Heart right ventricle (tissue), 16 donors: ENCODE measurements around the gene GSTM5. TPM values are rescaled to one million over a fixed set of nuclear protein-coding genes. Genes with fewer than 3 reads are reported as not detected.

Experiments
- ATAC-seq, 8 donors: fragments of 200-7000 bp; cut with Tn5 transposase; one replicate each; pipeline ENCODE4 v1.9.1; 2020; ENCODE audit warnings: mild to moderate bottlenecking in 8 of 8, moderate library complexity in 8 of 8, moderate number of reproducible peaks in 1 of 8
- DNase-seq, 2 donors: peaks; one replicate each; pipeline ENCODE4 v3.0.0-alpha.2; 2020
- H3K27ac ChIP-seq, 10 donors: fragments of 200-600 bp; sonication (generic) in 2 of 10; one replicate each; pipeline versions ENCODE4 v1.5.0 to v1.8.0; 2020 to 2022; ENCODE audit warnings: mild to moderate bottlenecking in 3 of 10
- H3K27me3 ChIP-seq, 7 donors: fragments of 200-600 bp; one replicate each; pipeline ENCODE4 v1.8.0; 2021 to 2022; ENCODE audit warnings: mild to moderate bottlenecking in 2 of 7
- H3K36me3 ChIP-seq, 9 donors: fragments of 200-600 bp; sonication (generic) in 1 of 9; one replicate each; pipeline versions ENCODE4 v1.5.0 to v1.8.0; 2020 to 2022; ENCODE audit warnings: mild to moderate bottlenecking in 2 of 9
- H3K4me1 ChIP-seq, 9 donors: fragments of 200-600 bp; sonication (generic) in 1 of 9; one replicate each; pipeline versions ENCODE4 v1.5.0 to v1.8.0; 2020 to 2022; ENCODE audit warnings: mild to moderate bottlenecking in 4 of 9
- H3K4me3 ChIP-seq, 10 donors: fragments of 200-600 bp; sonication (generic) in 2 of 10; one replicate each; pipeline versions ENCODE4 v1.5.0 to v1.8.0; 2020 to 2022; ENCODE audit warnings: mild to moderate bottlenecking in 7 of 10, moderate library complexity in 2 of 10
- H3K9me3 ChIP-seq, 11 donors: fragments of 200-600 bp in 10 of 11; sonication (generic) in 2 of 11; one replicate each; pipeline versions ENCODE4 v1.5.0 to v1.8.0; 2013 to 2022; ENCODE audit warnings: mild to moderate bottlenecking in 2 of 11, control low read depth in 1 of 11, moderate library complexity in 1 of 11
- WGBS, 2 donors: extraction: QIAGEN DNeasy Blood & Tissue Kit; methylation state at CpG; one replicate each; pipeline ENCODE4 v1.1.7; 2013; ENCODE audit warnings: inconsistent platforms in 1 of 2; 5-methylcytosine and 5-hydroxymethylcytosine counted together
- intact Hi-C, 10 donors: fragments of 100-400 bp; cut with DNase I; formaldehyde crosslinking; loops; one replicate each; pipeline versions ENCODE4 v1.11.1 to v1.14.2; 2022
- polyA plus RNA-seq, 2 donors: library from polyadenylated mRNA; stranded (reverse); fragments of 200-250 nt; gene quantifications; one replicate each; pipeline ENCODE4 v1.2.3, GENCODE V29; 2013
- total RNA-seq, 10 donors: library from RNA; stranded (reverse); fragmentation: NEBNext Ultra II Directional in 3 of 10; extraction: Animal tissue kit (Norgen Biotek cat#: 25700) in 3 of 10; gene quantifications; one replicate each; pipeline versions ENCODE4 v1.2.1 to v1.2.4, GENCODE V29; 2021 to 2023
- TF ChIP-seq, protein P1 (sequence below), 9 donors: fragments of 200-600 bp; sonication (generic) in 2 of 9; IDR thresholded peaks; one replicate each; pipeline versions ENCODE4 v1.5.0 to v1.8.0; 2021 to 2022; ENCODE audit warnings: antibody characterized with exemption in 9 of 9, mild to moderate bottlenecking in 5 of 9, moderate library complexity in 1 of 9
- donor health status: Arrhythmogenic right ventricular cardiomyopathy.
- donor health status: ischemic (EF 13 %, LVEDD 7.1; RV severe dilation, severe dysfunction).
- donor health status: healthy with polysubstance abuse.
- donor health status: DM: no; HTN: yes; CAD: no.
- donor health status: DM: no; HTN: no; CAD: no.
- donor health status: ischemic (EF 25% LVEDD 6.9; RV normal size, moderate dysfunction).
- donor health status: ischemic (EF 25% LVEDD 5.7; RV mildly dilated, moderate dysfunction).
- donor health status: healthy.
- donor health status: DM: yes; HTN: yes; CAD: no.
- donor health status: Ischemic cardiomyopathy.
- donor health status: ischemic (EF 35%, LVEDD 5.7; RV mildly dilated, moderate dysfunction).
- donor health status: nonischemic (EF 11% LVEDD 7.7; RV severe dilation, severe dysfunction).
- donor health status: DM: yes; HTN: yes; CAD: no.
- donor health status: PGD.
- donor health status: ischemic (EF 29% LVEDD 5.4; RV normal size, mild dysfunction).
- donor health status: nonischemic (EF 23%, LVEDD 6.1; RV moderate dilation, normal function).

Gene GSTM5
- total and polyA plus RNA-seq, 12 donors, result 0.86 to 3.2 (median 2.0) TPM

DNA sequence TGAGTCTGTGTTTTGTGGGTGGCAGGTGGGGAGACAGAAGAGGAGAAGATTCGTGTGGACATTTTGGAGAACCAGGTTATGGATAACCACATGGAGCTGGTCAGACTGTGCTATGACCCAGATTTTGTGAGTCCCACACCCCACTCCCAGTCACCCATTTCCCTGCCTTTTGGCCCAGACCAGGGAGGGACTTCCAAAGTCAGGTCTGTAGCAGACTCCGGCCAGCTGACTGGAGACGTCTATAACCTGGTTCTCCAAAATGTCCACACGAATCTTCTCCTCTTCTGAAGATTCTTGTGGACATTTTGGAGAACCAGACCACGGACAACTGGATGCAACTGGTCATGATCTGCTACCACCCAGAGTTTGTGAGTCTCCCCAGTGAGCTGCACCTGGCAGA lies 1.6 kb downstream of the GSTM5 start:
- peaks cover 0 to 2% (median 0%) of the 10 kb centered on the region in 9 donors for H3K36me3 ChIP-seq
- H3K27me3 ChIP-seq, result peaks cover 0 to 5% (median 0%) of the 10 kb centered on the region in 7 donors
- H3K4me3 ChIP-seq, result no peak overlapping the region
- TF ChIP-seq, protein P1, sequence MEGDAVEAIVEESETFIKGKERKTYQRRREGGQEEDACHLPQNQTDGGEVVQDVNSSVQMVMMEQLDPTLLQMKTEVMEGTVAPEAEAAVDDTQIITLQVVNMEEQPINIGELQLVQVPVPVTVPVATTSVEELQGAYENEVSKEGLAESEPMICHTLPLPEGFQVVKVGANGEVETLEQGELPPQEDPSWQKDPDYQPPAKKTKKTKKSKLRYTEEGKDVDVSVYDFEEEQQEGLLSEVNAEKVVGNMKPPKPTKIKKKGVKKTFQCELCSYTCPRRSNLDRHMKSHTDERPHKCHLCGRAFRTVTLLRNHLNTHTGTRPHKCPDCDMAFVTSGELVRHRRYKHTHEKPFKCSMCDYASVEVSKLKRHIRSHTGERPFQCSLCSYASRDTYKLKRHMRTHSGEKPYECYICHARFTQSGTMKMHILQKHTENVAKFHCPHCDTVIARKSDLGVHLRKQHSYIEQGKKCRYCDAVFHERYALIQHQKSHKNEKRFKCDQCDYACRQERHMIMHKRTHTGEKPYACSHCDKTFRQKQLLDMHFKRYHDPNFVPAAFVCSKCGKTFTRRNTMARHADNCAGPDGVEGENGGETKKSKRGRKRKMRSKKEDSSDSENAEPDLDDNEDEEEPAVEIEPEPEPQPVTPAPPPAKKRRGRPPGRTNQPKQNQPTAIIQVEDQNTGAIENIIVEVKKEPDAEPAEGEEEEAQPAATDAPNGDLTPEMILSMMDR (IDR thresholded peaks at IDR 0.05), result no peak
- H3K27ac ChIP-seq, result no peak overlapping the region
- H3K9me3 ChIP-seq, result peaks cover 0 to 12% (median 4%) of the 10 kb centered on the region in 11 donors
- peaks cover 0 to 8% (median 0%) of the 10 kb centered on the region in 9 donors for H3K4me1 ChIP-seq
- no peak for DNase-seq
- intact Hi-C loops, result no loop called here
- no peak for ATAC-seq
- 91% methylated on average over 5 of the region's 5 CpGs for WGBS, 2 donors

DNA sequence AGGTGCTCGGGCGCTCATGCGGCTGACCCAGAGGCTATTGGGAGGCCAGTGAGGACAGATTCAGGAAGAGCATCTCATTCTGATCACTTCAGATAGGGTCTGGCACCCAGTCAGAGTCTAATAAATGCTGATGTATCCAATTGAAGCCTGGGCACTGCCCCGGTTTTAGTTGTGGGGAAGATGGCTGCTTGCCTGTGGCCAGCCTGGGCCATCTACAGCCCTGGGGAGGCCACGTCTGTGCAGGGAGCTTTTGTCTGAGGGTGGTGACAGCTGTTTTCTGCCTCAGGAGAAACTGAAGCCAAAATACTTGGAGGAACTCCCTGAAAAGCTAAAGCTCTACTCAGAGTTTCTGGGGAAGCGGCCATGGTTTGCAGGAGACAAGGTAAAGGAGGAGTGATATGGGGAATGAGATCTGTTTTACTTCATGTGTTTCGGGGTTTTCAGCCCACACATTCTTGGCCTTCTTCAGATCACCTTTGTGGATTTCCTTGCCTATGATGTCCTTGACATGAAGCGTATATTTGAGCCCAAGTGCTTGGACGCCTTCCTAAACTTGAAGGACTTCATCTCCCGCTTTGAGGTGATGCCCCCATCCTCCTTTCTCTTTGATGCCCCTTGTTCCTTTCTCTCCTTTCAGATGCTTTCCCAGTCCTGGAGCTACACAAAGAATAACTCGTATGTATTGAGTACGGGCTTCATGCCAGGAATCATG lies 2.8 kb downstream of the GSTM5 start:
- 88 to 91% methylated on average over 12 of the region's 12 CpGs for WGBS, 2 donors
- H3K27ac ChIP-seq, result no peak overlapping the region
- peaks cover 0 to 10% (median 0%) of the 10 kb centered on the region in 9 donors for H3K4me1 ChIP-seq
- no peak for DNase-seq
- H3K27me3 ChIP-seq, result peaks cover 0 to 5% (median 0%) of the 10 kb centered on the region in 7 donors
- no peaks in the 10 kb centered on the region for H3K36me3 ChIP-seq
- intact Hi-C loops, result loop anchor here in 3 of 10 donors (5.0 kb wide), 1 partner anchor 57 kb away; no protein-coding TSS in a partner anchor
- ATAC-seq, result no peak
- no peak overlapping the region for H3K4me3 ChIP-seq
- peaks cover 0 to 2% (median 0%) of the 10 kb centered on the region in 11 donors for H3K9me3 ChIP-seq
- TF ChIP-seq, protein P1 (IDR thresholded peaks at IDR 0.05), result no peak

DNA sequence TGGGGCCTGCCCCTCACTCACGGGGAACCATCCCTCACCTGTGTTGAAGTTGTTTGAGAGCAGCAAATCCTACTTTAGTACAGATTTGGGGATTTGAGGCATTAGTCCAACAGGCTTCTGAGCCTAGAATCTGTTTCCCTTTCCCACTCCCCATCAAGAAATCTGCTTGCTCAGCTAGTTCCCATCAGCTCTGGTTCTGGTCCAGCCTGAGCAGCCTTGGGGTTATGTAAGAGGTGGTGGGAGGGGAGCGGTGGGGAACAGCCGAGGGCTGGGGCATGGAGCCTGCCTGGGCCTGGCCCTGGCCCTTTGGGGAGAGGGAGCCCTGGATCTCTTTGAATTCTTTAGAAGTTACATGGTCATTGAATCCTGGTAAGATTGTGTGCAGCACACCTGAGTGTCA lies 4.1 kb downstream of the GSTM5 start:
- Histone ChIP-seq H3K27me3 (peaks cover 0 to 5% (median 0%) of the 10 kb centered on the region in 7 donors), H3K9me3 (no peaks in the 10 kb centered on the region), H3K36me3 (no peaks in the 10 kb centered on the region), H3K27ac (peak overlapping the region in 1 of 10 donors; percentile 4), H3K4me1 (peaks cover 0 to 10% (median 0%) of the 10 kb centered on the region in 9 donors), H3K4me3 (no peak overlapping the region)
- TF ChIP-seq, protein P1 (IDR thresholded peaks at IDR 0.05), result no peak
- no peak for DNase-seq
- 84 to 89% methylated on average over 3 of the region's 3 CpGs for WGBS, 2 donors
- intact Hi-C loops, result loop anchor here in 4 of 10 donors (1.0 to 5.0 kb wide), 2 partner anchors 56 kb away; no protein-coding TSS in a partner anchor
- ATAC-seq, result peak in 1 of 8 donors; percentile 17

DNA sequence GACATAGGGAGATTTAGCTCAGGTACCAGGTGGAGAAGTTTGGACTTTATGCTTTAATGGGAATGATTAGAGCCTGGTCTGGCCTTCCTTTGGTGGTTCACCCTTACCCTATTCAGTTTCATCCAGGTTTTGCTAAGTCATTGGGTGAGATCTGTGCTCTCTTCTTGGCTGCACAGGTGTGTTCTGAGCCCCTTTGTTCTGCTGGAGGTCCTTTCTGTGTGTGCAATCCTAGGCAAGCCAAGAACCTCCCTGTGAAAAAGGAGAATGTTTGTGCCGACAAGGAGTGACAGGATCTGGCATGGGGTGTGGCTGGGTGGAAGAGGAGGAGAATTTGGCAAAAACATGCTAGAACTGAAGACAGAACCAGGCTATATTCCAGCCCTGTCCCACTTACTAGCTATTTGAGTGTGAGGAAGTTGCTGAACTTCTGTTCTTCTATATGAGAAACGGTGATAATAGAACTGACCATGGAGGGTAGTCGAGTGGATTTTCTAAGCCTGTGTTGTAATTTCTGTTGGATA lies 4.6 kb downstream of the GSTM5 start:
- Histone ChIP-seq H3K4me3 (no peak overlapping the region), H3K36me3 (no peaks in the 10 kb centered on the region), H3K4me1 (peaks cover 0 to 10% (median 0%) of the 10 kb centered on the region in 9 donors), H3K27ac (peak overlapping the region in 1 of 10 donors; percentile 4), H3K27me3 (peaks cover 0 to 5% (median 0%) of the 10 kb centered on the region in 7 donors), H3K9me3 (no peaks in the 10 kb centered on the region)
- TF ChIP-seq, protein P1 (IDR thresholded peaks at IDR 0.05), result no peak
- DNase-seq (no peak), ATAC-seq (peak in 1 of 8 donors; percentile 31)
- WGBS, 2 donors, result 67 to 80% methylated on average over 3 of the region's 3 CpGs
- intact Hi-C loops, result loop anchor here in 4 of 10 donors (1.0 to 5.0 kb wide), 2 partner anchors 56 kb away; no protein-coding TSS in a partner anchor
